HG03457 (cell line): ENCODE results near the gene BCL7A.
A peak's percentile ranks its signal among the peaks of the same experiment; 100 is the strongest.
"Not testable (repeated sequence)": the region's sequence is repeated elsewhere in the genome, so short reads cannot be mapped to it uniquely, and the experiment has no call there.

Experiments
- ATAC-seq: cut with Tn5 transposase; IDR thresholded peaks from one replicate; pipeline ENCODE4 v1.9.1; 2021; ENCODE audit warnings: moderate number of reproducible peaks; ENCODE audit not compliant: unreplicated experiment

BCL7A gene

GRCh38 chr12:122021822-122022392 is at the start of gene BCL7A:
TSS of gene BCL7A (plus strand) at chr12:122021884. CDS start at chr12:122022092, 208 bp downstream.
- no peak for ATAC-seq

- ATAC-seq = no peak
Observed at GRCh38 chr12:121974026-121974985, 47.4 kb upstream of the BCL7A start.

GRCh38 chr12:121975021-121975420 is 46.7 kb upstream of the BCL7A start:
- no peak for ATAC-seq

- no peak for ATAC-seq
Observed at GRCh38 chr12:121976950-121977349, 44.7 kb upstream of the BCL7A start.

- no peak for ATAC-seq
Observed at GRCh38 chr12:121980191-121980891, 41.3 kb upstream of the BCL7A start.

GRCh38 chr12:121980892-121981272 is 40.8 kb upstream of the BCL7A start:
- no peak for ATAC-seq

- ATAC-seq = no peak
Observed at GRCh38 chr12:121981456-121981855, 40.2 kb upstream of the BCL7A start.

GRCh38 chr12:121982950-121983349 is 38.7 kb upstream of the BCL7A start:
- no peak for ATAC-seq

GRCh38 chr12:121983536-121984210 is 38.0 kb upstream of the BCL7A start:
- ATAC-seq = no peak

- no peak for ATAC-seq
Observed at GRCh38 chr12:121986489-121987245, 35.0 kb upstream of the BCL7A start.

- not testable (repeated sequence) for ATAC-seq
Observed at GRCh38 chr12:121988519-121988918, 33.2 kb upstream of the BCL7A start.

- ATAC-seq = no peak
Observed at GRCh38 chr12:121989276-121990113, 32.2 kb upstream of the BCL7A start.

GRCh38 chr12:121990114-121990647 is 31.5 kb upstream of the BCL7A start:
- no peak for ATAC-seq

- peak; percentile 75 for ATAC-seq
Observed at GRCh38 chr12:121990692-121991603, 30.7 kb upstream of the BCL7A start.

- ATAC-seq = peak; percentile 54
Observed at GRCh38 chr12:121992059-121992879, 29.4 kb upstream of the BCL7A start.

GRCh38 chr12:121996050-121996944 is 25.4 kb upstream of the BCL7A start:
- ATAC-seq = no peak
